ENCODE results near the gene GPR153.

DNA sequence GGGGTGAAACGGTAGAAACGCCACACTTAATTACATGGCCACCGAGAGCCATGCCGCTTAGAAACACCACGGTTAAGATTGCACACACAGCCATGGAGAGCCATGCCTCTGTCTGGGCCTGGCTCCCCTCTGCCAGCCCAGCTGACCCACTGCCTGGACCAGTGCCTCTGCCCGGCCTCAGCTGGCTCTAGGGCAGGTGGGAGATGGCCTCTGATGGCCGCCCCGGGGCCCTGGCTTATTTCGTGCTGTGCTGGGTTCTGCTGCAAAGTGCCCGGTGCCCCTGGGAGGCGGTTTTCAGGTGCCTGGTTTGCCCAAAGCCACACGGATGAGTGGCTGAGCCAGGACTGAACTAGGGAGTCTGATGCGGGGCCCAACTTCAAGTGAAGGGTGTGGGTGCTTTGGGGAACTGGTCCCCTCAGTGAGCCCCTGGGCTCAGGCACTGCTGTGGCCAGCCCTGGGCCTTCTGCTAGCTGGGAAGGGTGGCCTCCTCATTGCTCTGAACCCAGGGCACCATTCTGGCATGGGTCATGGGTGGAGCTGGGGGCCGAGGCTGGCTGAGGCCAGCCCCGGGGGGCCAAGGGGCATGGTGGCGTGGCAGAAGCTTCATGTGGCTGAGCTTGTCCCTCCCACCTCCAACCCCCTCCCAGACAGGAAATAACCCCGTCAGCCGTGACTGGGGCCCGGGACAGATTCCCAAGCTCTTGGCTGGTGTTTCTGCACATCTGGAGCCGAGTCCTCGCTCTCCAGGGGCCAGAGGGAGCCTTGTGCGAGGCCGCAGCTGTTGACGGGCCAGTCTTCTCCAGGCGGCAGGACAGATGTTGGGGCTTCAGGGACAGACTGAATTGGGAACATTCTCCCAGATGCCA, 1.9 kb upstream of the GPR153 start:
- TF ChIP-seq, protein P1, sequence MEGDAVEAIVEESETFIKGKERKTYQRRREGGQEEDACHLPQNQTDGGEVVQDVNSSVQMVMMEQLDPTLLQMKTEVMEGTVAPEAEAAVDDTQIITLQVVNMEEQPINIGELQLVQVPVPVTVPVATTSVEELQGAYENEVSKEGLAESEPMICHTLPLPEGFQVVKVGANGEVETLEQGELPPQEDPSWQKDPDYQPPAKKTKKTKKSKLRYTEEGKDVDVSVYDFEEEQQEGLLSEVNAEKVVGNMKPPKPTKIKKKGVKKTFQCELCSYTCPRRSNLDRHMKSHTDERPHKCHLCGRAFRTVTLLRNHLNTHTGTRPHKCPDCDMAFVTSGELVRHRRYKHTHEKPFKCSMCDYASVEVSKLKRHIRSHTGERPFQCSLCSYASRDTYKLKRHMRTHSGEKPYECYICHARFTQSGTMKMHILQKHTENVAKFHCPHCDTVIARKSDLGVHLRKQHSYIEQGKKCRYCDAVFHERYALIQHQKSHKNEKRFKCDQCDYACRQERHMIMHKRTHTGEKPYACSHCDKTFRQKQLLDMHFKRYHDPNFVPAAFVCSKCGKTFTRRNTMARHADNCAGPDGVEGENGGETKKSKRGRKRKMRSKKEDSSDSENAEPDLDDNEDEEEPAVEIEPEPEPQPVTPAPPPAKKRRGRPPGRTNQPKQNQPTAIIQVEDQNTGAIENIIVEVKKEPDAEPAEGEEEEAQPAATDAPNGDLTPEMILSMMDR (IDR thresholded peaks at IDR 0.05): no peak
- TF ChIP-seq EZH2 (IDR thresholded peaks at IDR 0.05; ENCODE audit: borderline replicate concordance, insufficient read depth, low read depth, low read length, poor library complexity, severe bottlenecking): no peak
